ENCODE data around the gene CAMK1D. TPM values are rescaled to one million over a fixed set of nuclear protein-coding genes. Genes with fewer than 3 reads are reported as not detected.

Gene CAMK1D
- total RNA-seq, 2 experiments from 2014 or later: 19.0 to 25.6 TPM

DNA sequence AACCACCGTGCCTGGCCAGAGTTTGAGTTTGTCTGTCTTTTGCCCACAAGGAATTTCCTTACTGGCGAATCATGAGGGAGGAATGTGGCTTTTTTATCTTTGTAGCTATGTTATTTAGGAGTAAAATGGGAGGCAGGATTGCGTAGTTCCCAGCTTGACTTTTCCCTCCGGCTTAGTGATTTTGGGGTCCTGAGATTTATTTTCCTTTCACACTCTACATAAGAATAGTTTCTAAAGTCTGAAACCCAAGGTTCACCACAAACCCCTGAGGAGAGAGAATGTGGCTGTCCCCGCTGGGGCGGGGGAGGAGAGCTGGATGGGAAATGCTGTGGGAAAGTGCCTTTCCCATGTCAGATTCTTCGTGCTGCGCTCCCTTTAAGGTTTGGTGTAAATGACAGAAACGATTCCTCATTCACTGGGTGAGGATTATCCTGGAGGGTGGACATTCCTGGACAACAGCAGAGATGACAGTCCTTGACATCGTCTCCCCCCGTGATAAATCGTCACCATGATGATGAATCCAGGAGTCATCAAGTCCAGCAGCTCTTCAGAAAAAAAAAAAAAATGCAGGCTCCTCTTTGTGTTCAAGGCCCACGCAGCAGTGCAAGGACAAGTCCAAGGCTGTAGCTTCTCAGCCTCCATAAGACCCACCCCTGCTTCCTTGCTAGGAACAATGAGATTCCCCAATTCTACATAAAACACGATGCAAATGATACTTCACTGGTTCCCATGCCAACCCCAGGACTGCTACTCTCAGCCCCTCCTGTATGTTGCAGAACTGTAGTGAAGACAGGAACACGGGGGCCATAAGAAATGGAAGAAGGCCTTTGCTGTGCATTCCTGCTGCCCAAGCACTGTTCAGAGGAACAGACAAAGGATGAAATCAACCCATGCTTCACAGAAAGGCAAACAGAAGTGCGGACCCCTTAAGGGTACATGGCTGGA is 419.1 kb downstream of the CAMK1D start:
- H2AFZ ChIP-seq (ENCODE audit: low read length): no peak overlapping the region
- no peaks in the 10 kb centered on the region for H4K20me1 ChIP-seq (ENCODE audit: insufficient read depth, low read length)
- DNase-seq (ENCODE audit: low spot score): no peak
- no TSS peak for BruUV-seq (replicated peaks)
- no peak overlapping the region for H3K4me3 ChIP-seq (ENCODE audit: low read depth, low read length, poor library complexity, severe bottlenecking)
- H3K4me1 ChIP-seq (ENCODE audit: insufficient read depth, low read length, poor library complexity, severe bottlenecking): no peaks in the 10 kb centered on the region
- TF ChIP-seq, protein P1, sequence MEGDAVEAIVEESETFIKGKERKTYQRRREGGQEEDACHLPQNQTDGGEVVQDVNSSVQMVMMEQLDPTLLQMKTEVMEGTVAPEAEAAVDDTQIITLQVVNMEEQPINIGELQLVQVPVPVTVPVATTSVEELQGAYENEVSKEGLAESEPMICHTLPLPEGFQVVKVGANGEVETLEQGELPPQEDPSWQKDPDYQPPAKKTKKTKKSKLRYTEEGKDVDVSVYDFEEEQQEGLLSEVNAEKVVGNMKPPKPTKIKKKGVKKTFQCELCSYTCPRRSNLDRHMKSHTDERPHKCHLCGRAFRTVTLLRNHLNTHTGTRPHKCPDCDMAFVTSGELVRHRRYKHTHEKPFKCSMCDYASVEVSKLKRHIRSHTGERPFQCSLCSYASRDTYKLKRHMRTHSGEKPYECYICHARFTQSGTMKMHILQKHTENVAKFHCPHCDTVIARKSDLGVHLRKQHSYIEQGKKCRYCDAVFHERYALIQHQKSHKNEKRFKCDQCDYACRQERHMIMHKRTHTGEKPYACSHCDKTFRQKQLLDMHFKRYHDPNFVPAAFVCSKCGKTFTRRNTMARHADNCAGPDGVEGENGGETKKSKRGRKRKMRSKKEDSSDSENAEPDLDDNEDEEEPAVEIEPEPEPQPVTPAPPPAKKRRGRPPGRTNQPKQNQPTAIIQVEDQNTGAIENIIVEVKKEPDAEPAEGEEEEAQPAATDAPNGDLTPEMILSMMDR (conservative IDR thresholded peaks at IDR 0.05; ENCODE audit: low read length): no peak
- no peak for TF ChIP-seq EZH2phosphoT487 (IDR thresholded peaks at IDR 0.05; ENCODE audit: borderline replicate concordance, low read depth, low read length)
- peaks cover 11% of the 10 kb centered on the region for H3K36me3 ChIP-seq (ENCODE audit: insufficient read depth, low read length)
- POLR2A ChIA-PET: no interaction called here
- intact Hi-C loops (cut with micrococcal nuclease; ENCODE audit: unreplicated experiment): no loop called here
- H3K27ac ChIP-seq (ENCODE audit: low read depth, low read length, poor library complexity, severe bottlenecking): no peak overlapping the region
- H3K79me2 ChIP-seq (ENCODE audit: insufficient read depth, low read depth, low read length): no peaks in the 10 kb centered on the region
- CTCF ChIA-PET (ENCODE audit: unreplicated experiment): no interaction called here
- H3K4me2 ChIP-seq (ENCODE audit: low read length): no peak overlapping the region
- H3K9me3 ChIP-seq (ENCODE audit: low read length): no peaks in the 10 kb centered on the region
- no peaks in the 10 kb centered on the region for H3K9me2 ChIP-seq (ENCODE audit: insufficient read depth, low read length)

- DNase-seq (ENCODE audit: low spot score): no peak
- H3K9me2 ChIP-seq (ENCODE audit: insufficient read depth, low read length): no peaks in the 10 kb centered on the region
- no peak overlapping the region for H3K4me3 ChIP-seq (ENCODE audit: low read depth, low read length, poor library complexity, severe bottlenecking)
- POLR2A ChIA-PET: no interaction called here
- H3K27ac ChIP-seq (ENCODE audit: low read depth, low read length, poor library complexity, severe bottlenecking): no peak overlapping the region
- no peak overlapping the region for H3K4me2 ChIP-seq (ENCODE audit: low read length)
- no peaks in the 10 kb centered on the region for H3K79me2 ChIP-seq (ENCODE audit: insufficient read depth, low read depth, low read length)
- no peak for TF ChIP-seq EZH2phosphoT487 (IDR thresholded peaks at IDR 0.05; ENCODE audit: borderline replicate concordance, low read depth, low read length)
- TF ChIP-seq, protein P1 (conservative IDR thresholded peaks at IDR 0.05; ENCODE audit: low read length): no peak
- intact Hi-C loops (cut with micrococcal nuclease; ENCODE audit: unreplicated experiment): no loop called here
- H2AFZ ChIP-seq (ENCODE audit: low read length): no peak overlapping the region
- CTCF ChIA-PET (ENCODE audit: unreplicated experiment): no interaction called here
- no peaks in the 10 kb centered on the region for H3K4me1 ChIP-seq (ENCODE audit: insufficient read depth, low read length, poor library complexity, severe bottlenecking)
- no peaks in the 10 kb centered on the region for H4K20me1 ChIP-seq (ENCODE audit: insufficient read depth, low read length)
- H3K36me3 ChIP-seq (ENCODE audit: insufficient read depth, low read length): peaks cover 11% of the 10 kb centered on the region
- no peaks in the 10 kb centered on the region for H3K9me3 ChIP-seq (ENCODE audit: low read length)
- no TSS peak for BruUV-seq (replicated peaks)
These were observed 420.1 kb downstream of the CAMK1D start for GRCh38 chr10:12769323-12770044.

Measured in OCI-LY7 (cell line).